ENCODE results near the gene FGF23. TPM values are rescaled to one million over a fixed set of nuclear protein-coding genes. Genes with fewer than 3 reads are reported as not detected.
A peak's percentile ranks its signal among the peaks of the same experiment; 100 is the strongest.

FGF23 gene
- total and polyA plus RNA-seq, 7 donors: not detected

DNA sequence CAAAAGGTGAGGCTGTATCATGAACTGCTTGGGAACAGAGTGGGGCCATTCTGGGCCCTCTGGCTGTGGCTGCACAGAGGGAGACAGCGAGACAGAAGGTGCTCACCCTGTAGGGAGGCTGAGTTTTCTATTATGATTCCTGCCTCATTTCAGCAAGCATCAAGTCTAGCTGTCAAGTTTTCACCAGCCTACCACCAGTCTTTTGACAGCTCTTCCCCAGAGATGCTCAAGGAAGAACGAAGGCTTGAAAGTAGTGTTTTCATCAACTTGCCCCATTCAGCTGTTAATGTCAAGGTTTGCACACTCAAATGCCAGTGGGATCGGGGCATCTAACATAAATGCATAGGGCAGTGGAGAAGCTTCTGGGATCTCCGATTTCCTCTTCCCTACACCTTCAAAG, 10.0 kb downstream of the FGF23 start:
- 87 to 91% (median 89%) methylated on average over 4 of the region's 4 CpGs for WGBS, 3 donors
- Histone ChIP-seq H3K9me3 (no peaks in the 10 kb centered on the region), H3K4me3 (no peak overlapping the region), H3K27me3 (ENCODE audit: insufficient read depth in 3 of 3, low read length in 2 of 3) (no peaks in the 10 kb centered on the region), H3K36me3 (ENCODE audit: insufficient read depth in 1 of 2, low read depth in 1 of 2) (no peaks in the 10 kb centered on the region), H3K4me1 (no peaks in the 10 kb centered on the region), H3K27ac (no peak overlapping the region)
- DNase-seq (no peak), ATAC-seq (no peak)
- TF ChIP-seq, protein P1, sequence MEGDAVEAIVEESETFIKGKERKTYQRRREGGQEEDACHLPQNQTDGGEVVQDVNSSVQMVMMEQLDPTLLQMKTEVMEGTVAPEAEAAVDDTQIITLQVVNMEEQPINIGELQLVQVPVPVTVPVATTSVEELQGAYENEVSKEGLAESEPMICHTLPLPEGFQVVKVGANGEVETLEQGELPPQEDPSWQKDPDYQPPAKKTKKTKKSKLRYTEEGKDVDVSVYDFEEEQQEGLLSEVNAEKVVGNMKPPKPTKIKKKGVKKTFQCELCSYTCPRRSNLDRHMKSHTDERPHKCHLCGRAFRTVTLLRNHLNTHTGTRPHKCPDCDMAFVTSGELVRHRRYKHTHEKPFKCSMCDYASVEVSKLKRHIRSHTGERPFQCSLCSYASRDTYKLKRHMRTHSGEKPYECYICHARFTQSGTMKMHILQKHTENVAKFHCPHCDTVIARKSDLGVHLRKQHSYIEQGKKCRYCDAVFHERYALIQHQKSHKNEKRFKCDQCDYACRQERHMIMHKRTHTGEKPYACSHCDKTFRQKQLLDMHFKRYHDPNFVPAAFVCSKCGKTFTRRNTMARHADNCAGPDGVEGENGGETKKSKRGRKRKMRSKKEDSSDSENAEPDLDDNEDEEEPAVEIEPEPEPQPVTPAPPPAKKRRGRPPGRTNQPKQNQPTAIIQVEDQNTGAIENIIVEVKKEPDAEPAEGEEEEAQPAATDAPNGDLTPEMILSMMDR (IDR thresholded peaks at IDR 0.05): no peak
- intact Hi-C loops (cut with DNase I): no loop called here

DNA sequence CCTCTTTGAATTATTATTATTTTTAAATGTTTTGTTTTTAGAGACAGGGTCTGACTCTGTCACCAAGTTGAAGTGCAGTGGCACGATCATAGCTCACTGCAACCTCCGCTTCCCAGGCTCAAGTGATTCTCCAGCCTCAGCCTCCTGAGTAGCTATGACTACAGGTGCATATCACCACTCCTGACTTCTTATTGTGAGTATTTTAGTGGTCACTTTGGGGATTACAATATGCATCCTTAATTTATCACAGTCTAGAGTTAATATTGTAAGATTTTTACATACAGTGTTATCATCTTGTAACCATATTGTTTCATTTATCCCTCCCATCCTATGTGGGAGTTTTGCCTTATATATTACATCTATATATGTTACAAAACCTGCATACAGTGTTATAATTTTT, 13.4 kb downstream of the FGF23 start:
- H3K36me3 ChIP-seq (ENCODE audit: insufficient read depth in 1 of 2, low read depth in 1 of 2): no peaks in the 10 kb centered on the region
- ATAC-seq (no peak), DNase-seq (no peak)
- no peak overlapping the region for H3K4me3 ChIP-seq
- no peaks in the 10 kb centered on the region for H3K9me3 ChIP-seq
- no peaks in the 10 kb centered on the region for H3K4me1 ChIP-seq
- WGBS, 3 donors: 84 to 93% (median 92%) methylated on average over 2 of the region's 2 CpGs
- H3K27ac ChIP-seq: no peak overlapping the region
- TF ChIP-seq, protein P1 (IDR thresholded peaks at IDR 0.05): no peak
- intact Hi-C loops (cut with DNase I): no loop called here
- no peaks in the 10 kb centered on the region for H3K27me3 ChIP-seq (ENCODE audit: insufficient read depth in 3 of 3, low read length in 2 of 3)

DNA sequence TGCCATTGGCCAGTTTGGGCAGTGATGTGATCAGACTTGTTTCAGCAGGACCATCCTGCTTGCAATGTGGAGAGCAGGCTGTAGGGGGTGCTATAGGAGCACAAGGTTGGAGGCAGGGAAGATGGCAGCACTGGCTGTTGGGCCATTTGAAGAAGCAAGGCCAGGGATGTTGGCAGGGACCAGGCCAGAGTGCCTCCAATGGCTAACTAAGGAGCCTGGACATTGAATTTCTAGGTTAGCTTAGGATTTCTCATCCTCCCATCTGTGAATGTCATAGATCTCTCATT, 23.5 kb downstream of the FGF23 start:
- no peaks in the 10 kb centered on the region for H3K27me3 ChIP-seq (ENCODE audit: insufficient read depth in 3 of 3, low read length in 2 of 3)
- intact Hi-C loops (cut with DNase I): no loop called here
- H3K4me3 ChIP-seq: no peak overlapping the region
- no peaks in the 10 kb centered on the region for H3K9me3 ChIP-seq
- TF ChIP-seq, protein P1 (IDR thresholded peaks at IDR 0.05): peak; percentile 34
- H3K4me1 ChIP-seq: no peaks in the 10 kb centered on the region
- H3K36me3 ChIP-seq (ENCODE audit: insufficient read depth in 1 of 2, low read depth in 1 of 2): peaks cover 0 to 35% of the 10 kb centered on the region in 2 donors
- DNase-seq: peak; percentile 25 to 55
- H3K27ac ChIP-seq: no peak overlapping the region
- peak in 3 of 4 donors; percentile 36 to 63 (median 42) for ATAC-seq

DNA sequence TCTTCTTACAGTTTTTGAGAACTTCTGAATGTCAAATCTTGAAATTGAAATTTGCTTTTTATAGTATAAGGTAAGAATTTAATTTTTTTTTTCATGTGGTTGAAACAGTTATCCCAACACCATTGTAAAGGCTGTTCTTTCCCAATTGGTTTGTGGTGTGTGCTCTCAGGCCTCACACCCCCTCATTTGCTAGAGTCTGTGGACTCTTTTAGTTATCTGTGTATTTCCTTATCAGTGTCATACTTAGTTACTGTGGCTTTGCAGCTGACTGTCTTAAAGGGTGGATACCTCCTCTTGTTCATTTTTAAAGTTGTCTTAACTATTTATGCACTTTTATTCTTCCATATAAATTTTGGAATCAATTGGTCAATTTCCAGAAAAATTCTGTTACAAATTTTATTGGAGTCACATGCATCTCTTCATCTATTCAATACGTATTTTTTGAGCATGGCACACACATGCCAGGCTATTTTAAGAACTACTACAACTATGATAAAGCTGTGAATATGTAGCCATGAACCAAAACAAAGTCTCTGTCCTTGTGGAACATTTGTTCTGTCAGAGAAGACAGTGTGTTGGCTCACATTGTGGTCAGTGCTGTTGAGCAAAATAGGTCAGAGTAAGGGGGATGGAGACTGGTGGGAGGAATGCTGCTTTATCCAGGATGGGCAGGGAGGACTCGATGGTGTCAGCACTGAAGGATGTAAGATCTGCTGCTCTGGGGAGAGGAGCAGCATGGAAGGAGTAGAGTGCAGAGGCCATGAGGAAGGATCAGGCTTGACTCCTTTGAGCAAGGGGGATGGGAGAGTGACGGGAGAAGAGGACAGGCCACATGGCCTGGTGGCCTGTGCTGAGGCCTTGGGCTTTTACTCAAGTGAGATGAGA, 24.1 kb downstream of the FGF23 start:
- Histone ChIP-seq H3K27ac (no peak overlapping the region), H3K9me3 (no peaks in the 10 kb centered on the region), H3K27me3 (ENCODE audit: insufficient read depth in 3 of 3, low read length in 2 of 3) (no peaks in the 10 kb centered on the region), H3K4me1 (no peaks in the 10 kb centered on the region), H3K36me3 (ENCODE audit: insufficient read depth in 1 of 2, low read depth in 1 of 2) (peaks cover 0 to 40% of the 10 kb centered on the region in 2 donors), H3K4me3 (no peak overlapping the region)
- WGBS, 3 donors: 76 to 84% (median 78%) methylated on average over 3 of the region's 3 CpGs
- intact Hi-C loops (cut with DNase I): no loop called here
- no peak for DNase-seq
- TF ChIP-seq, protein P1 (IDR thresholded peaks at IDR 0.05): no peak
- no peak for ATAC-seq

All from psoas muscle (tissue), 8 donors.